GM11168 (cell line): ENCODE data around the gene PEX13.
"Not testable (repeated sequence)": the region's sequence is repeated elsewhere in the genome, so short reads cannot be mapped to it uniquely, and the experiment has no call there.

Experiments
- in situ Hi-C: fragments of 300-500 bp; cut with MboI; formaldehyde crosslinking; loops from one replicate; pipeline ENCODE4 v1.12.0; 2022; ENCODE audit warnings: low sequenced_read_pairs; ENCODE audit not compliant: unreplicated experiment

PEX13 gene

DNA sequence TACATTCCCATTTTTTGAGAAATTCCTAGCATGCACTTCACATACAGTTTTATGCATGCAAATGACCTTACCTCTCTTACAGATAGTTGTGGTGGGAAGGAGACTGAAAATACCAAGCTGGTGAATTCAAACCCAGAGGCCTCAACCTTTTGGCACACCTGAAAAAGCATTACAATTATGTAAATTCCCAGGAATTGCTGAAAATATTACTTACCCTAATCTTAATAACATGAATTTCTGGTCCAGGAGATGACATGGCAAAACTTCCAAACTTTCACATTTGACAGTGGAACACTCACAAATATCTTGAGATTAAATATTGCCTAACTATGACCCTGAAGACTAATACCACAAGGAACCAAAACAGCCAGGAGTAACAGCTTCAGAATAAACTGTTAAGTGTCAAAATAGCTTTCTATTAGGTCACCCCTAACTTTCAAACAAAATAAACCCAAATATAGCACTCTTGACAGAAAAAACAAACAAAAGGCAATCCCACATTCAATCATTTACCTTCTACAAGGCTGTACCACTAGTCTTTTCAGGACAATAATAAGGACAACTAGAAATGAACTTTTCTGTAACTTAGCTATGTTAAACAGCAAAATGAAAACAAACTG lies 10.9 kb upstream of the PEX13 start:
- in situ Hi-C loops: loop anchor here (10.0 kb wide), 1 partner anchor 312 kb away; no protein-coding TSS in a partner anchor

DNA sequence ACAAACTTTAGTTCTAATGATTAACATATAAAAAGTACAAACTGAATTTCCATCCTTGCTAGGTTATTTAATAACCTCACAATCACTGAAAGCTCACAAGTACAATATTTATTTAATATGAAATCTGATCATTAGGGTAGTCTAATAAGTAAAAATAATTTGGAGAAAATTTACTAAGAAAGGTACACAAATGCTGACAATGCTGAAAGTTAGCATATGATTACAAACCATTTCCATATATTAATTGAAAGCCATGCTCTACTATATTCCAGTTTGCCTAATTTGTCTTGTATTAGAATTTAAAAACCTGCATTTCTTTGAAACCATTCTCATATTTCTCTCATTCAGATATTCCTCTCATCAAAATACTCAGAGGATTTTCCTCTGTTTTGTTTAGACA lies 8.2 kb upstream of the PEX13 start:
- in situ Hi-C loops: loop anchor here (10.0 kb wide), 1 partner anchor 315 kb away; no protein-coding TSS in a partner anchor

DNA sequence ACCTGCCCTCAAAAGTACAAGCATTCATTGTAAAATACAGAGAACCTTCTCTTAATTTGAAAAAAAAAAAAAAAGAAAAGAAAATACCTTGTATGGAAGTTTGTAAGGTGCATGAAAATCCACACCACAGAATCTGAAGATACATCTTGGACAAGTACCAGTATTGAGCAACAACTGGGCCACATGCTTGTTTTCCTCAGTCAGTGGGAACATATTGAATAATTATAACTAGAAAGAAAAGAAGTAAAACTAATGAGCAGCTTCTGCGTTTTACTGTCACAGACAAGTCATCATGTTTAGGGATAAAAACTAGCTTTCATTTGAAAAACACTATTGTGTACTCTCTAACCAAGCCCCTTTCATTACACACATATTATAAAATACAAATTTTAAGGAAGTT lies 5.8 kb upstream of the PEX13 start:
- in situ Hi-C loops: no loop called here

DNA sequence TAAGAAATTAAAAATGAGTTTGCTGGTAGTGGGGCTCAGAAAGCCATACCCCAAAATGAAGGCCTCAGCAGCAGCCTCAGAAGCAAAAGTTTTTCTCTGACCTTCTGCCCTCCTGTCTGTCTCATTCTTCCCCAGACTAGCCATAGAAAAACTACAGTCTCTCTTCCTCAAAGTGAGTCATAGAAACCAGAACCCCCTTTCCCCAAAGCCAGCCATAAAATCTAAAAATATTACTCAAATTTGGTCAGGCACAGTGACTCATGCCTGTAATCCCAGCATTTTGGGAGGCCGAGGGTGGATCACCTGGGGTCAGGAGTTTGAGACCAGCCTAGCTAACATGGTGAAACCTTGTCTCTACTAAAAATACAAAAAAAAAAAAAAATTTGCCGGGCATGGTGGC lies 5.2 kb upstream of the PEX13 start:
- in situ Hi-C loops: not testable (repeated sequence)

DNA sequence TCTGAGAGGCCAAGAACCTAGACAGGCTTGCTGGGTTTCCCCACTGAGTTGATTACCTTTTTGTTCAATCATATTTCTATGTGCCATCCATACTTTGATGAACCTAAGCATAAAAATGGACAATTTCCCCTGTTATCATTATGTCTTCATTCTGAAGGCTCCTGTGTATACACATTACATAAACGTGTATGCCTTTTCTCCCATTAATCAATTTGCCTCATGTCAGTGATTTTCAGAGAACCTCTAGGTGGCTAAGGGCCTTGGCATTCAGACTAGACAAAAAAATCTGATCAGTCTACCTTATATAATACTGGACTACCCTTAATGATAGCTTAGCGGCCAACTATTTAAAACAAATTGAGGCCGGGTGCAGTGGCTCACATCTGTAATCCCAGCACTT lies 4.1 kb upstream of the PEX13 start:
- in situ Hi-C loops: no loop called here

DNA sequence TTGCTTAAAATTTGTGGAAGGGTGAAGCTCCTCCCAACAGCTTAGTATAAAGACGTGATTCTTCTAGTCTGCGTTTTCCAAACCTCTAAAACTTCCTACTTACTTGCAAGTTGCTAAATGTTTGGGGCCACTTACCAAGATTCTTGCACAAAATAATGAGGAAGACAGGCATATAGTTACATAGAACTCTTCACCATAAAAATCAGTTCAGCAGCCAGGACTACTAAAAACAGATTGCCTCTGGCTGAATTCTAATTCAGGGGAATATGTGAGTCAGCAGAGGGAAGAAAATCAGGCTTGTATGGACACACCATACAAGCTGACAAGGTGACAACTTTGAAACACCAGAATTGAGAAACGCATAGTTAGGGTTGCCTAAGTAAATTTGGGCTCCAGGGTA lies 2.8 kb upstream of the PEX13 start:
- in situ Hi-C loops: no loop called here

DNA sequence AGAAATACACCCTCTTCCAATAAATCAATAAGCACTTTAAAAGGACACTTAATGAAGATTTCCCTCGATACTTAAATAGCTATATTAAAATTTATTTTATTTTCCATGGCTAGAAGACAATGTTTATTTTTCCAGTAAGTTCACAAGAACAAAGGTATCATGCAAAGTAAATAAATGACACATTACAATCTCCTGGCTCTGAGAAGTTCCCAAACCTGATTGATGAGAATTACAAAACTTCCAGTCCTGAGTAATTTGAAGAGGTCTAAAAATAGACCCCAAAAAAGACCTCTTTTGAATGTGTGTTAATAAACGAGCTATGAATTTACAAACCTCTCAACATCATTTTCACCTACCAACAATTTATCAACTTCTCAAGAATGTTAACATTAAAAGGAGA lies 1.5 kb upstream of the PEX13 start:
- in situ Hi-C loops: no loop called here

DNA sequence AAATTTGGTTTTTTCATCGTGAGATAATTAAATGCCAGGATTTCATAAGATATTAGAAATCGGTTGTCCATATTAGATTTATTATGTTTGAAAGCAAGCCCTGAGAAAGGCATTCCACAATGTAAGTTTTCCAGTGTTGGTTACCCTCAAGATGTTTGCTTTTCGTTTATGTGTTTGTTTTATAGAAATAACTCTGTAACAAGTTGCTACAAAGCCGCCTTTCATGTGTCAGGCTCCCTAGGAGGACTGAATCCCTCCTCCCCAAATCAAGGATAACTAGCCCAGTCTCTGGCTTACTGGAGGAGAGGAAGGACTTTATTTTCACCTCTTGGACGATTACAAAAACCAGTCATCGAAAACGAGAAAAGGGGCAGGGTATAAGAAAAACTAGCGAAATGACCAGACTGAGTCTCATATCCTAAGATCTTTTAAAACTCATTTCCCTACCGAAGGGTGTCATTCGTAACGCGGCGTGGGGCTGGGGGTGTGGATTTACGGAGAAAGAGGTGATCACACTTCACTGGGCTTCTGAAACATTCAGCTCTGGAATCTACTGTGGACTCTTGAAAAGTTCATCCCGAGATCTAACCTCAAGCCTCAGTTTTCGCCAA lies 1.0 kb upstream of the PEX13 start:
- in situ Hi-C loops: no loop called here

DNA sequence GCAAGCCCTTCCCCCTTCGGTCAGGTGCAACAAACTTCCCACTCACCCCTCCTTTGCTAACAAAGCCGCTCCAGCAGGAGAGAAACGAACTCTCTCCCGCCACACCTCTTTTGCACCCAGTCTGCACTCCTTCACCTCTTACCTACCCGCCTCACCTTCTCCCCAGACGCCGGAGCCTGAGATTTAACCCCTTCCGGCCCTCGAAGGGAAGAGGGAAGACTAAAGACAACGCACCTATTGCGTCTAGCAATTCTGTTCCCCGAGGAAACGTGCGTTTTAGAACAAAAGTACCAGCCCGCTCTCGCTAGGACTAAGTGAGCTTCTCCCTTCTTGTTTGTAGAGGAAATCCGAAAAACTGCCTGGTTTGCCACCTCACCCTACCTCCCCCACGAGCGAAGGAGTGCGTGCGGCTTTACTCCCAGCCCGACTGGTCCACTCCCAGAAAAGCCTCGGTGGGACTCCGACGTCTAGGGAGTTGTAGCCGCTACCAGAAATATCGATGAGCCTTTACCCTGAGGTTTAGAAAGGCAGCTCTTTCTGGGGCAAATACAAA lies 441 bp upstream of the PEX13 start:
- in situ Hi-C loops: no loop called here

DNA sequence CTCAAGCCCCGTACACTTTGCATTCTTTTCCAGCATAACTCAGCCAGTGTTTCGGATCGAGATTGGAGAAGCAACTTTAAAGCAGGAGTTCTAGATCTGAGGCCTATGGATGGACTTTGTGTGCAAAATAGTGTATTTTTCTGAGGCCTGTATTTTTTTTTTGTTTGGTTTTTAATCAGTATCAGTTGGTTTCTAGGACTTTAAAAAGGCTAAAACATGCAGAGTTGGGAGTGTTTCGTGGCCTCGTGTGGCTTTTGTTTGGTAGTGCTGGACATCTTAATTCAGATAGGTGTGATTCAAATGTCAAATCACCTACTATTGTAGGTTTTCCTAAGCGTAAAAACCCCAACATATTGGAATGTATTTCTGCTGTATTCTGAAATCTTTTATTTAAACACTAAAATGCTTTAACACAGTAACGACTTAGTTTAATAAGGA lies 817 bp downstream of the PEX13 start:
- in situ Hi-C loops: no loop called here

DNA sequence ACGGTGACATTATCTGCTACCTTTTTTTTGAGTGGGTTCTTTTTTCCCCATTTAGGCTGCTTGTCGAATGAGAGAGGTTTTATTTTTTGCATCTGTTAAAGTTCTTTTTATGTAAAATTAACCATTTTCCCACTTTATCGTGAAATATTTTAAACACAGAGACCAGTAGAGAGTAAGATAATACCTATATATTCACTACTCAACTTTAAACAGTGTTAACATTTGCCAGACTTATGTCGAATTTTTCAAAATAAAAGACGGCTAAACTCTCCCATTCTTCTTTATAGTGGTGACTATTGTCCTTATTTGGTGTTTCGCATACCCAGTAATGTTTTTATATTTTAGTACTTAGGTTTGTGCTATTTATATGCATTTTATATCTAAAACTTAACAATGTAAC lies 1.3 kb downstream of the PEX13 start:
- in situ Hi-C loops: no loop called here

DNA sequence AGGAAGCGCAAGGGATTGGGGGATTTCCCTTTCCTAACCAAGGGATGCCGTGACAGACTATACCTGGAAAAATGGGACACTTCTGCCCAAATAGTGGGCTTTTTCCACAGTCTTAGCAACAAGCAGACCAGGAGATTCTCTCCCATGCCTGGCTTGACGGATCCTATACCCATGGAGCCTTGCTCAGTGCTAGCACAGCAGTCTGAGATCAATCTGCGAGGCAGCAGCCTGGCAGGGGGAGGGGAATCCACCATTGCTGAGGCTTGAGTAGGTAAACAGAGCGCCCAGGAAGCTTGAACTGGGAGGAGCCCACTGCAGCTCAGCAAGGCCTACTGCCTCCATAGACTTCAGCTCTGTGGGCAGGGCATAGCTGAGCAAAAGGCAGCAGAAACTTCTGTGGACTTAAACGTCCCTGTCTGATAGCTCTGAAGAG lies 3.7 kb downstream of the PEX13 start:
- in situ Hi-C loops: no loop called here

DNA sequence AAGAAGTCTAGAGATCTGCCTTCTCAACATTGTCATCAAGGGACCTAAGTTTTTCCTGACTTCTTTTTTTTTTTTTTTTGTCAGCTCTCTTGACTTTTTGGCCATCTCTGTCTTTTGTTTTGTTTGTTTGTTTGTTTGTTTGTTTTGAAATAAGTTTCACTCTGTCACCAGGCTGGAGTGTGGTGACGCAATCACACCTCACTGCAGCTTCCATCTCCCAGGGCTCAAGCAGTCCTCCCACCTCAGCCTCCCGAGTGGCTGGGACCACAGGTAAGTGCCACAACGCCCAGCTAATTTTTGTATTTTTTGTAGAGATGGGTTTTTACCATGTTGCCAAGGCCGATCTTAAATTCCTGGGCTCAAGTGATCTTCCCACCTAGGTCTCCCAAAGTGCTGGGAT lies 6.2 kb downstream of the PEX13 start:
- in situ Hi-C loops: no loop called here

DNA sequence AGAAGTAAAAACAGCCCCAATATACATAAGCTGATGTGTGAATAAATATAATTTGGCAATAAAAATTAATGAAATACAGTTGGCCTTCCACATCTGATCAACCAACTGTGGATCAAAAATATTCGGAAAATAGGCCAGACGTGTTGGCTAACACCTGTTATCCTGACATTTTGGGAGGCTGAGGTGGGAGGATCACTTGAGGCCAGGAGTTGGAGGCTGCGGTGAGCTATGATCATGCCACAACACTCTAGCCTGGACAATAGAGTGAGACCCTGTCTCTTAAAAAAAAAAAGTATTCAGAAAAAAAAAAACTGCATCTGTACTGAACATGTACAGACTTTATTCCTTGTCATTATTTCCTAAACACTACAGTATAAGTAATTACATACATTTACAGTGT lies 12.0 kb downstream of the PEX13 start:
- in situ Hi-C loops: no loop called here

DNA sequence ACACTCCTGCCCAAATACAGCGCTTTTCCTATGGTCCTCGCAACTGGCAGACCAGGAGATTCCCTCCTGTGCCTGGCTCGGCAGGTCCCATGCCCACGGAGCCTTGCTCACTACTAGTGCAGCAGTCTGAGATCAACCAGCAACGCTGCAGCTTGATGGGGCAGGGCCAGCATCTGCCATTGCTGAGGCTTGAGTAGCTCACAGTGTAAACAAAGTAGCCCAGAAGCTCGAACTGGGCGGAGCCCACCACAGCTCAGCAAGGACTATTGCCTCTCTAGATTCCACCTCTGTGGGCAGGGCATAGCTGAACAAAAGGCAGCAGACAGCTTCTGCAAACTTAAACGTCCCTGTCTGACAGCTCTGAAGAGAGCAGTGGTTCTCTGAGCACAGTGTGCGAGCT lies 17.1 kb downstream of the PEX13 start:
- in situ Hi-C loops: not testable (repeated sequence)

DNA sequence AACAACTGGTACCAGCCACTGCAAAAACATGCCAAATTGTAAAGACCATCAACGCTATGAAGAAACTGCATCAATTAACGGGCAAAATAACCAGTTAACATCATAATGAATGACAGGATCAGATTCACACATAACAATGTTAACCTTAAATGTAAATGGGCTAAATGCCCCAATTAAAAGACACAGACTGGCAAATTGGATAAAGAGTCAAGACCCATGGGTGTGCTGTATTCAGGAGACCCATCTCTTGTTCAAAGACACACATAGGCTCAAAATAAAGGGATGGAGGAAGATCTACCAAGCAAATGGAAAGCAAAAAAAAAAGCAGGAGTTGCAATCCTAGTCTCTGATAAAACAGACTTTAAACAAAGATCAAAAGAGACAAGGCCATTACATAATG lies 19.1 kb downstream of the PEX13 start:
- in situ Hi-C loops: not testable (repeated sequence)

DNA sequence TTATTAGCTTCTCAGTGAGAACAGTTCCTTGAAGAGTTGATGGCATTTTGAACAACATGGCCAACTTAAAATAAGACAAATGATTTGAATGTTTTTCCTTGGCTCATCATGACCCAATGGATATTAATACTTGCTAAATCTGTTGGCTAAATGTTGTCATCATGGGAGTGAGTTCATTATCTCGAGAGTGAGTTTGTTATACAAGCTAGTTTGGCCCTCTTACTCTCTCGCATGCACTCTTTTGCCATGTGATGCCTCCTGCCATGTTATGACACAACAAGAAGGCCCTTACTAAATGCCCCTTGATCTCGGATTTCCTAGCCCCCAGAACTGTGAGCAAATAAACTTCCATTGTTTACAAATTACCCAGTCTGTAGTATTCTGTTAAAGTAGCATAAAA lies 25.3 kb downstream of the PEX13 start:
- in situ Hi-C loops: no loop called here

DNA sequence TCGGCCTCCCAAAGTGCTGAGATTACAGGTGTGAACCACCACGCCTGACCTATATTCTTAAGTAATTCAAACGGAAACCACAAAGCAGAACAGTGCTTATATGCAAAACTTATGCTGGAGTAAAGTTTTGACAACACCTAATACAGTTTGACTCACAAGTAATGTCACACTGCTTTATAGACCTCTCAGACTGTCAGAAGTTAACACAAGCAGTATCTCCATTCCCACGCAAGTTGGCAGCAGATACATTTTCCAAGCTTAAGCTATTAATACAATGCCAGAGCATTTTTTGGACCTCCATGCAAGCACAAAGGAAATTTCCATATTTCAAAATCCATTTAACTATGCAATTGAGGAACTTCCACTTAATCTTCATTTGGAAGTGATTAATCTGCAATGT lies 27.1 kb downstream of the PEX13 start:
- in situ Hi-C loops: no loop called here

DNA sequence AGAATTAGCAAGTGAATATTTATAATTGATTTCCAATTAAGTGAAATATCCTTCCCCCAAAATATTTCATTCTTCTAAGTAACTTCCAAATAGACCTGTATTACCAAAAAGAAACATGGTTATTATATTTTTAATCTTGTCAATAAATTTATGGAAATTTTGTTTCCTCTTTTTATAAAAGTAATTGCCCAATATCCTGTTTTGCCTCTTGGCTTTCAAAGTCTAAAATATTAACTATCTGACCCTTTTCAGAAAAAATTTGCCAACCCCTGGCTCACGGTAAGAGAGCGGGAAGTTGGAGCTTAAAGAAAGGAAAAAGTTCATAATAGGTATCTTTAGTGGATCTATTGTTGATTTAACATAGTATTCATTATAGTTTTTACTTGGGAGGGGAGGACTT lies 27.7 kb downstream of the PEX13 start:
- in situ Hi-C loops: no loop called here

DNA sequence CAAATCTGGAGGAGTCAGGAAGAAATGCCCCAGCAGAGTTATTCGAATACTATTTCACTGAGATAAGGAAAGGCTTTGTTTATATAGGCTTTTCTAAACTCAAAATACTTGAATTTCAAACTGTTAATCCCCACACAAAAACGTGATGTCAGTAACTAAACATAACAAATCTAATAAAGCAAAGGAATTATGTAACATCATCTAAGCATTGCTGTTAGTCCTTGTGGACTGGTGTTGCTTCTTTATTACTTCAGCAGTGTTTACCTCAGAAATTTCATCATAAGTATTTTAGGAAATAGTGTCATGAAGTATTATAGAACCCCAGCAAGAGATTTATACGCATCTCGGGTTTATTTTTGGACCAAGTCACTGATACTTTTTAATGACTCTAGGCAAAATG lies 28.5 kb downstream of the PEX13 start:
- in situ Hi-C loops: no loop called here

DNA sequence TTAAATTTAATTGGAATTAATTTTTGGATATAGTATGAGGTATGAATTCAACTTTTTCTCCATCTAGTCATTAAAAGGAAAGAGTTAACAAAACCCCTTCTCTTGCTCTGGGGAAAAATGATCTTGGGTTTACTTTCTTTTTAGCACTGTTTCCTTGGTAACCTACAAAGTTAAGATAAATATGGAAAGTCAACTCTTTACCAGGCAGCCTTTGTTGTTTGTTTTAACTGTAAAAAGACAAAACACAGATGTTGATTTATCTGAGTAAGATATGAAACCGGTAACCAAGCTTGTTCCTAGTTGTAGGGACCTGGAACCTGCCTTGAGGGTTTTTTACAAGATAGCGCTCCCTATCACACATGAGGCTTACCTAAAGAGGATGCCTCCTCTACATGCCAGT lies 38.0 kb downstream of the PEX13 start:
- in situ Hi-C loops: no loop called here

DNA sequence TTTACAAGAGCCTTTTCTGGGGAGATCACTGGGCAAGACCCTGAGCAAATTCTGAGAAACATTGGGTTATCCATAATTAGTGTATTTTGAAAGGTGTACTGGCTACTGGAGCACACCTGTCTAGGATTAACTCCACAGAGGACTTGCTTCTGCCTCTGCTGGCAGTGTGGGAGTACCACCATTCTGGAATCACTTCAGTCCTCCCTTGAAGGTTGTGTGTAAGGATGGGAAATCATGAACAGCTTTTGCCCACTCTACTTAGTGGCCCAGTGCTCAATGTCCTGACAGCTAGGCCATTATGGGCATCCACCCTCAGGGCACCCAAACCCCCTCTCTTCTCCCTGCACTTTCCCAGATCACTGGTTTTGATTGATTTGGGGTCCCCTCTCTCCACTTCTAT lies 40.0 kb downstream of the PEX13 start:
- in situ Hi-C loops: no loop called here
